Fibroblast of villous mesenchyme (primary cell): ENCODE results near the gene SLC26A5. TPM values are rescaled to one million over a fixed set of nuclear protein-coding genes. Genes with fewer than 3 reads are reported as not detected.

Experiments used
- DNase-seq: peaks from one replicate; pipeline ENCODE4 v3.0.0-alpha.2; 2010; ENCODE audit warnings: low read depth
- H3K4me3 ChIP-seq: 2 replicates; pipeline ENCODE4 v1.5.1; 2011; ENCODE audit warnings: low read depth, mild to moderate bottlenecking, low read length
- total RNA-seq: library from RNA; depleted of rRNA; stranded (reverse); fragments of >200 nt; gene quantifications from 2 replicates; pipeline ENCODE4 v1.2.3, GENCODE V29; 2012
- TF ChIP-seq, protein P1 (sequence below): IDR thresholded peaks from 2 replicates; pipeline ENCODE4 v1.5.1; 2012; ENCODE audit warnings: low read depth, mild to moderate bottlenecking, low read length; ENCODE audit not compliant: insufficient read depth

The SLC26A5 gene
- total RNA-seq, 1 donor: not detected

- no peak overlapping the region for H3K4me3 ChIP-seq
- DNase-seq: no peak
- TF ChIP-seq, protein P1, sequence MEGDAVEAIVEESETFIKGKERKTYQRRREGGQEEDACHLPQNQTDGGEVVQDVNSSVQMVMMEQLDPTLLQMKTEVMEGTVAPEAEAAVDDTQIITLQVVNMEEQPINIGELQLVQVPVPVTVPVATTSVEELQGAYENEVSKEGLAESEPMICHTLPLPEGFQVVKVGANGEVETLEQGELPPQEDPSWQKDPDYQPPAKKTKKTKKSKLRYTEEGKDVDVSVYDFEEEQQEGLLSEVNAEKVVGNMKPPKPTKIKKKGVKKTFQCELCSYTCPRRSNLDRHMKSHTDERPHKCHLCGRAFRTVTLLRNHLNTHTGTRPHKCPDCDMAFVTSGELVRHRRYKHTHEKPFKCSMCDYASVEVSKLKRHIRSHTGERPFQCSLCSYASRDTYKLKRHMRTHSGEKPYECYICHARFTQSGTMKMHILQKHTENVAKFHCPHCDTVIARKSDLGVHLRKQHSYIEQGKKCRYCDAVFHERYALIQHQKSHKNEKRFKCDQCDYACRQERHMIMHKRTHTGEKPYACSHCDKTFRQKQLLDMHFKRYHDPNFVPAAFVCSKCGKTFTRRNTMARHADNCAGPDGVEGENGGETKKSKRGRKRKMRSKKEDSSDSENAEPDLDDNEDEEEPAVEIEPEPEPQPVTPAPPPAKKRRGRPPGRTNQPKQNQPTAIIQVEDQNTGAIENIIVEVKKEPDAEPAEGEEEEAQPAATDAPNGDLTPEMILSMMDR: no peak
Observed at GRCh38 chr7:103398483-103399127, 47.4 kb downstream of the SLC26A5 start.

DNA sequence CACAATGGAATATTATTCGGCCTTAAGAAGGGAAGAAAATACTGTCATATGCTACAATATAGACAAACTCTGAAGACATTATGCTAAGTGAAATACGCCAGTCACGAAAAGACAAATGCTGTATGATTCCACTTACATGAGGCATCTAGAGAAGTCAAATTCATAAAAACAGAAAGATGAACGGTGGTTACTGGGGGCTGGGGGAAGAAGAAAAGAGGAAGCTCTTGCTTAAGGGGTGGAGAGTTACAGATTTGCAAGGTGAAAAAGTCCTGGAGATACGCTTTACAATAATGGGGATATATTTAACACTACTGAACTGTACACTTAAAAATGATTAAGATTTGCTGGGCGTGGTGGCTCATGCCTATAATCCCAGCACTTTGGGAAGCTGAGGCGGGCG lies 49.5 kb downstream of the SLC26A5 start:
- no peak overlapping the region for H3K4me3 ChIP-seq
- TF ChIP-seq, protein P1: no peak
- DNase-seq: no peak

DNA sequence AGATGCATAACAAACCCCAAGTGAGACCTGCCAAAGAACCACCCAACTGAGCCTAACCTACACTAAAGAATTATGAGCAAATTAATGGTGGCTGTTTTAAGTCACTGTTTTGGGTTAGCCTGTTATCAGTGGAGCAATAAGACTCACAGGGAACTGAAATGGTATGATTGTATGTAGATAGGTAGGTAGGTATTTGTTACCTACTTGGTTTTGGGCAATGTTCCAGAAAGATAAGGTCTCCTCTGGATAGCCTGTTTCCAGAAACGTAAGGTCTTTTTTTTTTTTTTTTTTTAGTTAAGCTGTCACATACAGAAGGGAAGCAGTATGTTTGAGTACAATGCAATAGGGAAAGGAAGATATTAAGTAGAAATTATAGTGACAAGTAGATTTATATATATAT lies 50.9 kb downstream of the SLC26A5 start:
- H3K4me3 ChIP-seq: no peak overlapping the region
- TF ChIP-seq, protein P1: no peak
- DNase-seq: no peak

- no peak for DNase-seq
Observed at GRCh38 chr7:103394566-103394965, 51.4 kb downstream of the SLC26A5 start.

DNA sequence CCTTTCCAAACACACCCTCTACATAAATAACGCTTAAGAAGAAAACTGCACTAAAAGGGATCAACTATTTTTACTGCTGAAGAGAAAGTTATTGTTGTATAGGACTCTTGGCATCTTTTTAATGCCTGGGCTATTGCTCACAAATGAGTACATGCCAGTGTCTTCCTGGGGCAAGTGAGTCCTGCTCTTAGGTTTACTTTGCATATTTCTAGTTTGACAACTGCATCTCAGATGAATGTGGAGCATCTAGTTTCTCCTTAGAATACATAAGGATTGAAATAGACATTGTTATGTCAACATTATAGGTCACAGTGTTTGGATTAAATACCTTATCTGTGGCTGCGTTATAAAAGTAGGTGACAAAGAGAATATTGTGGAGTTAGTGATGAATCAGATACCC lies 54.0 kb downstream of the SLC26A5 start:
- DNase-seq: no peak
- H3K4me3 ChIP-seq: no peak overlapping the region
- TF ChIP-seq, protein P1: no peak

More at GRCh38 chr7:103394566-103394965, 51.4 kb downstream of the SLC26A5 start:
- no peak overlapping the region for H3K4me3 ChIP-seq
- TF ChIP-seq, protein P1: no peak

DNA sequence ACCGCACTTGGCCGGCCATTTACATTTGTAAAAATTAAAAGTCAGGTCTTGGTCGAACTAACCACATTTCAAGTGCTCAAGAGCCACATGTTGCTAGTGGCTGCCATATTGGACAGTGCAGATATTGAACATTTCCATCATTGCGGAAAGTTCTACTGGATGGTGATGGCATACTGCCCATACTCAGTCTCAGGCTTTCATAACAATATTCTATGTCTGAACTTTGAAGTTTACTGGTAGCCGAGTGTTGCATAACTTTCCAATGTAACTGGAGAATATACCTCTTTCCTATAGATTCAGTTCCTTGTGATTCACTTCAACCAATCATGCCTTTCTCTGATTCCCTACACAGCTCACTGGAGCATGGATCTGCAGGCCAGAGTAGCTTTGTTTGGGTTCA lies 54.9 kb downstream of the SLC26A5 start:
- TF ChIP-seq, protein P1: no peak
- DNase-seq: no peak
- no peak overlapping the region for H3K4me3 ChIP-seq

DNA sequence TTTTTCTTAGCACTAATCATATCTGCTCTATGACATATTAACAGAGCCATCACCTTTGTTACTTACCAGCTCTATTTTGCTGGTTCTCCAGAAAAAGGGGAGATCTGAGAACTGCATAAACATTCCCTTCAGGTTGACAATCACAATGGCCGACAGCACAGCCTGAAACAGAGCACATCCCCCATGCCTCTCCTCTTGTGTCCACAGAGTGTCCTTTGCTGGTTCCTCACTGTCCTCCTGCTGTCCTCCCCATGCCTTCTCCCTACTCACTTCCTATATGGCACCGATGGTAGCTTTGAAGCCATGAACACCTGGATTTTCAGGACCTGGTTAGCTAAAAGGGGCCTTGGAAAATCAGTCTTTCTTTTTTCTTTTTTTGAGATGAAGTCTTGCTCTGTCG lies 56.7 kb downstream of the SLC26A5 start:
- TF ChIP-seq, protein P1: no peak
- no peak overlapping the region for H3K4me3 ChIP-seq
- no peak for DNase-seq
